Endothelial cell (in vitro differentiated cells): ENCODE data around the gene SSTR5. TPM values are rescaled to one million over a fixed set of nuclear protein-coding genes. Genes with fewer than 3 reads are reported as not detected.

Source experiments
- DNase-seq: peaks from one replicate; pipeline ENCODE4 v3.0.0; 2021; ENCODE audit warnings: low spot score
- H3K27ac Mint-ChIP-seq: one replicate; pipeline ENCODE4 v1.8.0; 2021; ENCODE audit warnings: mixed read lengths, inconsistent platforms; ENCODE audit not compliant: unreplicated experiment
- H3K27me3 Mint-ChIP-seq: one replicate; pipeline ENCODE4 v1.8.0; 2021; ENCODE audit warnings: mild to moderate bottlenecking, moderate library complexity, mixed read lengths, inconsistent platforms; ENCODE audit not compliant: unreplicated experiment
- H3K36me3 Mint-ChIP-seq: one replicate; pipeline ENCODE4 v1.8.0; 2021; ENCODE audit warnings: mild to moderate bottlenecking, low read depth, mixed read lengths, inconsistent platforms; ENCODE audit not compliant: unreplicated experiment
- H3K4me1 Mint-ChIP-seq: one replicate; pipeline ENCODE4 v1.8.0; 2021; ENCODE audit warnings: mild to moderate bottlenecking, mixed read lengths, inconsistent platforms; ENCODE audit not compliant: unreplicated experiment
- H3K4me3 Mint-ChIP-seq: one replicate; pipeline ENCODE4 v1.8.0; 2021; ENCODE audit warnings: mild to moderate bottlenecking, mixed read lengths, inconsistent platforms; ENCODE audit not compliant: unreplicated experiment
- H3K9me3 Mint-ChIP-seq: one replicate; pipeline ENCODE4 v1.8.0; 2021; ENCODE audit warnings: mixed read lengths, inconsistent platforms; ENCODE audit not compliant: unreplicated experiment
- CTCF ChIP-seq: fragments of 200-600 bp; sonication (generic); IDR thresholded peaks from one replicate; pipeline ENCODE4 v1.5.0; 2021; ENCODE audit warnings: antibody characterized with exemption; ENCODE audit not compliant: unreplicated experiment
- total RNA-seq: library from RNA; stranded (reverse); fragmentation: NEBNext Ultra II Directional; extraction: Animal tissue kit (Norgen Biotek cat#: 25700); gene quantifications from one replicate; pipeline ENCODE4 v1.2.1, GENCODE V29; 2021; ENCODE audit not compliant: unreplicated experiment

The SSTR5 gene
- total RNA-seq, 1 donor from 2014 or later: not detected

GRCh38 chr16:1031666-1032065 is 40.9 kb upstream of the SSTR5 start:
- Mint-ChIP-seq H3K36me3 (no peaks in the 10 kb centered on the region), H3K27ac (no peak overlapping the region), H3K4me1 (no peaks in the 10 kb centered on the region), H3K4me3 (no peak overlapping the region), H3K9me3 (no peaks in the 10 kb centered on the region), H3K27me3 (peaks cover 6% of the 10 kb centered on the region)
- no peak for TF ChIP-seq CTCF
- no peak for DNase-seq

GRCh38 chr16:1032607-1033006 is 39.9 kb upstream of the SSTR5 start:
- Mint-ChIP-seq H3K36me3 (no peaks in the 10 kb centered on the region), H3K27me3 (peaks cover 6% of the 10 kb centered on the region), H3K4me1 (no peaks in the 10 kb centered on the region), H3K9me3 (no peaks in the 10 kb centered on the region), H3K27ac (no peak overlapping the region), H3K4me3 (no peak overlapping the region)
- no peak for TF ChIP-seq CTCF
- no peak for DNase-seq

GRCh38 chr16:1033128-1033679 is 39.3 kb upstream of the SSTR5 start:
- Mint-ChIP-seq H3K4me3 (no peak overlapping the region), H3K9me3 (no peaks in the 10 kb centered on the region), H3K36me3 (no peaks in the 10 kb centered on the region), H3K27ac (no peak overlapping the region), H3K27me3 (peaks cover 8% of the 10 kb centered on the region), H3K4me1 (no peaks in the 10 kb centered on the region)
- no peak for TF ChIP-seq CTCF
- no peak for DNase-seq

- no peak for DNase-seq
- no peak overlapping the region for H3K4me3 Mint-ChIP-seq
- no peak for TF ChIP-seq CTCF
Measured at GRCh38 chr16:1034230-1035065, 38.1 kb upstream of the SSTR5 start.

GRCh38 chr16:1035066-1035415 is 37.5 kb upstream of the SSTR5 start:
- no peak for TF ChIP-seq CTCF
- no peaks in the 10 kb centered on the region for H3K4me1 Mint-ChIP-seq
- no peak for DNase-seq
- H3K27ac Mint-ChIP-seq: no peak overlapping the region
- H3K27me3 Mint-ChIP-seq: peaks cover 5% of the 10 kb centered on the region
- no peak overlapping the region for H3K4me3 Mint-ChIP-seq
- H3K9me3 Mint-ChIP-seq: no peaks in the 10 kb centered on the region
- no peaks in the 10 kb centered on the region for H3K36me3 Mint-ChIP-seq

More at GRCh38 chr16:1034230-1035065, 38.1 kb upstream of the SSTR5 start:
- Mint-ChIP-seq H3K36me3 (no peaks in the 10 kb centered on the region), H3K27me3 (peaks cover 8% of the 10 kb centered on the region), H3K4me1 (no peaks in the 10 kb centered on the region), H3K9me3 (no peaks in the 10 kb centered on the region), H3K27ac (no peak overlapping the region)
